Stimulated activated CD8-positive, alpha-beta memory T cell treated with anti-CD3 and anti-CD28 coated beads, Interleukin-4, amount 100 ng/mL, for 1 hour (primary cell): Measurements from ENCODE around the gene PDE4D.
"Not testable (repeated sequence)": the region's sequence is repeated elsewhere in the genome, so short reads cannot be mapped to it uniquely, and the experiment has no call there.

Source experiments
- DNase-seq, 2 donors: peaks; one replicate each; pipeline ENCODE4 v3.0.0-alpha.2; 2020; ENCODE audit warnings: low read depth in 2 of 2, low spot score in 1 of 2

The PDE4D gene

GRCh38 chr5:59000211-59000610 is 893.3 kb downstream of the PDE4D start:
- DNase-seq, result no peak

GRCh38 chr5:58999804-59000203 is 893.7 kb downstream of the PDE4D start:
- DNase-seq, result no peak

- no peak for DNase-seq
These were observed 895.0 kb downstream of the PDE4D start for GRCh38 chr5:58998544-58998943.

GRCh38 chr5:58995779-58996178 is 897.7 kb downstream of the PDE4D start:
- not testable (repeated sequence) for DNase-seq

GRCh38 chr5:58993461-58993860 is 900.1 kb downstream of the PDE4D start:
- no peak for DNase-seq

- no peak for DNase-seq
These were observed 904.6 kb downstream of the PDE4D start for GRCh38 chr5:58988938-58989337.

GRCh38 chr5:58987193-58987592 is 906.3 kb downstream of the PDE4D start:
- no peak for DNase-seq

GRCh38 chr5:58986281-58986680 is 907.2 kb downstream of the PDE4D start:
- no peak for DNase-seq

GRCh38 chr5:58985759-58986158 is 907.8 kb downstream of the PDE4D start:
- DNase-seq, result no peak

- no peak for DNase-seq
These were observed 908.2 kb downstream of the PDE4D start for GRCh38 chr5:58985311-58985710.

- DNase-seq, result no peak
These were observed 909.7 kb downstream of the PDE4D start for GRCh38 chr5:58983526-58984452.

- DNase-seq, result no peak
These were observed 912.6 kb downstream of the PDE4D start for GRCh38 chr5:58980890-58981289.

- no peak for DNase-seq
These were observed 914.4 kb downstream of the PDE4D start for GRCh38 chr5:58979090-58979489.

- DNase-seq, result no peak
These were observed 918.9 kb downstream of the PDE4D start for GRCh38 chr5:58974601-58975000.

- no peak for DNase-seq
These were observed 919.4 kb downstream of the PDE4D start for GRCh38 chr5:58974083-58974482.

GRCh38 chr5:58972301-58972700 is 921.2 kb downstream of the PDE4D start:
- no peak for DNase-seq

- no peak for DNase-seq
These were observed 922.8 kb downstream of the PDE4D start for GRCh38 chr5:58970766-58971165.

GRCh38 chr5:58969795-58970194 is 923.7 kb downstream of the PDE4D start:
- DNase-seq, result no peak

- no peak for DNase-seq
These were observed 924.3 kb downstream of the PDE4D start for GRCh38 chr5:58969253-58969652.

GRCh38 chr5:58968350-58968749 is 925.2 kb downstream of the PDE4D start:
- DNase-seq, result no peak

GRCh38 chr5:58967597-58968281 is 925.8 kb downstream of the PDE4D start:
- no peak for DNase-seq

GRCh38 chr5:58965677-58966414 is 927.7 kb downstream of the PDE4D start:
- DNase-seq, result no peak
